SU-DHL-6 (cell line): ENCODE results near the gene GYPB.
"Not testable (repeated sequence)": the region's sequence is repeated elsewhere in the genome, so short reads cannot be mapped to it uniquely, and the experiment has no call there.

ENCODE experiments used
- H2AFZ ChIP-seq: fragments of 200-600 bp; sonication (generic); 2 replicates; pipeline ENCODE4 v1.6.1; 2014; ENCODE audit warnings: low read depth, mild to moderate bottlenecking, moderate library complexity, mixed read lengths, antibody characterized with exemption, low read length; ENCODE audit not compliant: severe bottlenecking
- H3F3A ChIP-seq: fragments of 200-600 bp; shearing (Covaris generic); 2 replicates; pipeline ENCODE4 v1.6.0; 2016; ENCODE audit warnings: antibody characterized with exemption, mild to moderate bottlenecking; ENCODE audit not compliant: insufficient read depth
- H3K27ac ChIP-seq: fragments of 200-600 bp; sonication (generic); 2 replicates; pipeline ENCODE4 v1.5.1; 2016; ENCODE audit warnings: low read depth, mild to moderate bottlenecking, low read length, moderate library complexity, mixed read lengths
- H3K27me3 ChIP-seq: fragments of 200-600 bp; sonication (generic), shearing (Covaris generic); 2 replicates; pipeline ENCODE4 v1.6.0; 2014; ENCODE audit warnings: mild to moderate bottlenecking, low read length
- H3K36me3 ChIP-seq: fragments of 200-600 bp; sonication (generic); 2 replicates; pipeline ENCODE4 v1.6.1; 2014; ENCODE audit warnings: mild to moderate bottlenecking, low read length, mixed read lengths
- H3K4me2 ChIP-seq: fragments of 300-600, 200-600 bp; shearing (Covaris generic), sonication (generic); 2 replicates; pipeline ENCODE4 v1.6.0; 2014; ENCODE audit warnings: low read length, low read depth, mild to moderate bottlenecking; ENCODE audit not compliant: poor library complexity, severe bottlenecking
- H3K4me3 ChIP-seq: fragments of 200-600 bp; sonication (generic); 2 replicates; pipeline ENCODE4 v1.5.1; 2014; ENCODE audit warnings: antibody characterized with exemption, low read length, mild to moderate bottlenecking, mixed read lengths; ENCODE audit not compliant: insufficient read depth, poor library complexity, severe bottlenecking
- H3K79me2 ChIP-seq: fragments of 200-600 bp; sonication (generic); 2 replicates; pipeline ENCODE4 v1.6.1; 2014; ENCODE audit warnings: mild to moderate bottlenecking, low read length, moderate library complexity; ENCODE audit not compliant: insufficient read depth
- H3K9ac ChIP-seq: fragments of 200-600 bp; sonication (generic); 2 replicates; pipeline ENCODE4 v1.7.0; 2014; ENCODE audit warnings: mild to moderate bottlenecking, low read length
- H3K9me2 ChIP-seq: fragments of 200-600 bp; sonication (generic); replicated peaks from 2 replicates; pipeline ENCODE4 v1.6.1; 2014; ENCODE audit warnings: low read length; ENCODE audit not compliant: insufficient read depth
- H3K9me3 ChIP-seq: fragments of 200-600 bp; sonication (generic); 2 replicates; pipeline ENCODE4 v1.6.1; 2014; ENCODE audit warnings: low read length, mixed read lengths; ENCODE audit not compliant: insufficient read depth
- H4K20me1 ChIP-seq: fragments of 200-600 bp; sonication (generic); 2 replicates; pipeline ENCODE4 v1.6.1; 2014; ENCODE audit warnings: low read depth, mild to moderate bottlenecking, antibody characterized with exemption, low read length, moderate library complexity, mixed read lengths
- CTCF ChIP-seq: fragments of 200-600 bp; sonication (generic); IDR thresholded peaks from one replicate; pipeline ENCODE4 v1.5.1; 2017; ENCODE audit warnings: antibody characterized with exemption, mild to moderate bottlenecking, low read length, moderate library complexity; ENCODE audit not compliant: insufficient read depth, poor library complexity, severe bottlenecking
- EZH2phosphoT487 ChIP-seq: fragments of 200-600 bp; sonication (generic), shearing (Covaris generic); conservative IDR thresholded peaks from 2 replicates; pipeline ENCODE4 v1.6.1; 2018; ENCODE audit warnings: mild to moderate bottlenecking, antibody characterized with exemption, low read length, moderate library complexity, mixed read lengths

Gene GYPB

GRCh38 chr4:144003205-144003889, 15.8 kb downstream of the GYPB start:
- not testable (repeated sequence) for H3K36me3 ChIP-seq, H3F3A ChIP-seq, H3K27me3 ChIP-seq, H3K27ac ChIP-seq, H3K4me3 ChIP-seq, H2AFZ ChIP-seq, H3K79me2 ChIP-seq, H3K9me2 ChIP-seq, H3K9ac ChIP-seq, H3K9me3 ChIP-seq, H4K20me1 ChIP-seq, H3K4me2 ChIP-seq

- not testable (repeated sequence) for H3K4me3 ChIP-seq, H4K20me1 ChIP-seq, H3K9me2 ChIP-seq, H3K9ac ChIP-seq, H3K27ac ChIP-seq, H3F3A ChIP-seq, H3K4me2 ChIP-seq, H3K27me3 ChIP-seq, H3K79me2 ChIP-seq, H3K36me3 ChIP-seq, H3K9me3 ChIP-seq, H2AFZ ChIP-seq
These were observed 18.7 kb downstream of the GYPB start for GRCh38 chr4:144000331-144000995.

GRCh38 chr4:143996193-143996592, 23.0 kb downstream of the GYPB start:
- H3K9me2 ChIP-seq, H3F3A ChIP-seq: not testable (repeated sequence)

GRCh38 chr4:143991761-143992160, 27.4 kb downstream of the GYPB start:
- H3K4me2 ChIP-seq, H3K9me3 ChIP-seq, H3F3A ChIP-seq, H3K27ac ChIP-seq, H3K9me2 ChIP-seq, H3K4me3 ChIP-seq, H3K9ac ChIP-seq, H2AFZ ChIP-seq, H3K27me3 ChIP-seq, H3K36me3 ChIP-seq, H3K79me2 ChIP-seq, H4K20me1 ChIP-seq: not testable (repeated sequence)

More at GRCh38 chr4:143996193-143996592, 23.0 kb downstream of the GYPB start:
- not testable (repeated sequence) for H4K20me1 ChIP-seq, H3K27me3 ChIP-seq, H3K27ac ChIP-seq, H2AFZ ChIP-seq, H3K36me3 ChIP-seq, H3K4me2 ChIP-seq, H3K79me2 ChIP-seq, H3K9ac ChIP-seq, H3K9me3 ChIP-seq, H3K4me3 ChIP-seq

- not testable (repeated sequence) for H3K9me2 ChIP-seq, H3K9me3 ChIP-seq, H3K27me3 ChIP-seq, H2AFZ ChIP-seq, H3F3A ChIP-seq, H3K79me2 ChIP-seq, H3K9ac ChIP-seq, H3K36me3 ChIP-seq, H3K27ac ChIP-seq, H3K4me3 ChIP-seq, H3K4me2 ChIP-seq, H4K20me1 ChIP-seq
These were observed 28.5 kb downstream of the GYPB start for GRCh38 chr4:143990717-143991116.

- no peaks in the 10 kb centered on the region for H3K27me3 ChIP-seq
- H3K36me3 ChIP-seq, result no peaks in the 10 kb centered on the region
- H3K9me3 ChIP-seq, result no peaks in the 10 kb centered on the region
- H4K20me1 ChIP-seq, result no peaks in the 10 kb centered on the region
- no peaks in the 10 kb centered on the region for H3K9me2 ChIP-seq
- no peak overlapping the region for H3K4me2 ChIP-seq
- no peaks in the 10 kb centered on the region for H3K79me2 ChIP-seq
- no peak overlapping the region for H3K4me3 ChIP-seq
- no peak overlapping the region for H3K27ac ChIP-seq
- no peak overlapping the region for H2AFZ ChIP-seq
- H3F3A ChIP-seq, result no peaks in the 10 kb centered on the region
- no peak overlapping the region for H3K9ac ChIP-seq
- no peak for TF ChIP-seq CTCF
- no peak for TF ChIP-seq EZH2phosphoT487
These were observed 33.0 kb downstream of the GYPB start for GRCh38 chr4:143986180-143986579.

GRCh38 chr4:143980776-143981175, 38.4 kb downstream of the GYPB start:
- not testable (repeated sequence) for H3F3A ChIP-seq, H3K36me3 ChIP-seq, H3K9me2 ChIP-seq, H3K27me3 ChIP-seq, H4K20me1 ChIP-seq, H3K27ac ChIP-seq, H3K4me2 ChIP-seq, H3K79me2 ChIP-seq, H3K9ac ChIP-seq, H3K9me3 ChIP-seq, H2AFZ ChIP-seq, H3K4me3 ChIP-seq
